ENCODE measurements around the gene EDEM3.

The EDEM3 gene

DNA sequence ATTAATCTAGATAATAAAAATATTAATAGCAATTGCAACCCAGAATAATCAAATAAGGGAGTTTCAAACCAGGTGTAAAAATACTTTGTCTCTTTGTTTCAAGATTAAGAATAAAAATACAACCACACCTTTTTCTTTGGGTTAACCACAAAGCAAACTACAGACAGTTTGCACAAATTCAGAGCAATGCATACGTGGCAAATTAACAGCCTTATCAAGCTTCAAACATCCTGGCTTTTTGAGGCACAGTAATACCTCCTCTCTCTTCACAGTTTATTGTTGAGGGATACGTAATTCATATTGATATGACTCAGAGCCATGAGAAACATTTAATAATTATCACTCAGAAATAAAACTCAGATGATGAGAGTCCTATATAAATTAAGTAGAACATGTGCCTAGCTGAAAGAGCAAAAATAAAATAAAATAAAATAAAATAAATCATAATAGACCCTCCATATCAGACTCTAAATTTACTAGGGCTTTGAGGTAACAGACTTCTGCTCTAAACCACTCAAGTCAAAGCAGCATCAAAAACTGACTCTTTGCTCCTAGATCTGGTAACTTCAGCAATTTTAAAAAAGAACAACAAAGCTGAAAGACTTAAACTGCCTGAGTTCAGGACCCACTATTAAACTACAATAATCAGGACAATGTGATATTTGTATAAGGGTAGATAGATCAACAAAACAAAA, 11.4 kb downstream of the EDEM3 start:
- DNase-seq (ENCODE audit: low read depth), result no peak
- in situ Hi-C loops (cut with HindIII; ENCODE audit: low sequenced_read_pairs), result no loop called here
- H3K4me3 ChIP-seq (ENCODE audit: low read depth, low read length), result no peak overlapping the region
- TF ChIP-seq, protein P1, sequence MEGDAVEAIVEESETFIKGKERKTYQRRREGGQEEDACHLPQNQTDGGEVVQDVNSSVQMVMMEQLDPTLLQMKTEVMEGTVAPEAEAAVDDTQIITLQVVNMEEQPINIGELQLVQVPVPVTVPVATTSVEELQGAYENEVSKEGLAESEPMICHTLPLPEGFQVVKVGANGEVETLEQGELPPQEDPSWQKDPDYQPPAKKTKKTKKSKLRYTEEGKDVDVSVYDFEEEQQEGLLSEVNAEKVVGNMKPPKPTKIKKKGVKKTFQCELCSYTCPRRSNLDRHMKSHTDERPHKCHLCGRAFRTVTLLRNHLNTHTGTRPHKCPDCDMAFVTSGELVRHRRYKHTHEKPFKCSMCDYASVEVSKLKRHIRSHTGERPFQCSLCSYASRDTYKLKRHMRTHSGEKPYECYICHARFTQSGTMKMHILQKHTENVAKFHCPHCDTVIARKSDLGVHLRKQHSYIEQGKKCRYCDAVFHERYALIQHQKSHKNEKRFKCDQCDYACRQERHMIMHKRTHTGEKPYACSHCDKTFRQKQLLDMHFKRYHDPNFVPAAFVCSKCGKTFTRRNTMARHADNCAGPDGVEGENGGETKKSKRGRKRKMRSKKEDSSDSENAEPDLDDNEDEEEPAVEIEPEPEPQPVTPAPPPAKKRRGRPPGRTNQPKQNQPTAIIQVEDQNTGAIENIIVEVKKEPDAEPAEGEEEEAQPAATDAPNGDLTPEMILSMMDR (IDR thresholded peaks at IDR 0.05; ENCODE audit: low read depth, low read length, missing control alignments), result no peak

GRCh38 chr1:184740344-184740743, 14.3 kb downstream of the EDEM3 start:
- H3K4me3 ChIP-seq (ENCODE audit: low read depth, low read length), result no peak overlapping the region
- TF ChIP-seq, protein P1 (IDR thresholded peaks at IDR 0.05; ENCODE audit: low read depth, low read length, missing control alignments), result no peak
- in situ Hi-C loops (cut with HindIII; ENCODE audit: low sequenced_read_pairs), result no loop called here
- no peak for DNase-seq (ENCODE audit: low read depth)

DNA sequence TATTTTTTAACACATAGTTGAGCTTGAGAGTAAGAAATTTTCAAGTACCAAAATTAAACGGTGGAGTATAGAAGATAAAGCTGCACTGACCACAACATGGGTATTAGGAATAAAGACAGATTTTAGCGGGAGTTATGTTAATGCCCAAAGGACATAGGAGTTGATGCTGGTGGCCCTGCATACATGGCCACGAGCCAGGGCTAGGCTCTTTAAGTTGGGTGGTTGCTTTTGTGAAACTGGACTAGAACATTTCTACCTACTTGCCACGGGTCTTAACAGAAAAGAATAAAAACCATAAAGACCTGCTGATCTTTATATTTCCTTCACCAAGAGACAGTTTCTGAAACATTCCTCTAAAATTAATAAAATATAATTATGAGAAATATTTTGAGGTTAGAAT, 14.9 kb downstream of the EDEM3 start:
- in situ Hi-C loops (cut with HindIII; ENCODE audit: low sequenced_read_pairs), result no loop called here
- no peak for DNase-seq (ENCODE audit: low read depth)
- H3K4me3 ChIP-seq (ENCODE audit: low read depth, low read length), result no peak overlapping the region
- TF ChIP-seq, protein P1 (IDR thresholded peaks at IDR 0.05; ENCODE audit: low read depth, low read length, missing control alignments), result no peak

DNA sequence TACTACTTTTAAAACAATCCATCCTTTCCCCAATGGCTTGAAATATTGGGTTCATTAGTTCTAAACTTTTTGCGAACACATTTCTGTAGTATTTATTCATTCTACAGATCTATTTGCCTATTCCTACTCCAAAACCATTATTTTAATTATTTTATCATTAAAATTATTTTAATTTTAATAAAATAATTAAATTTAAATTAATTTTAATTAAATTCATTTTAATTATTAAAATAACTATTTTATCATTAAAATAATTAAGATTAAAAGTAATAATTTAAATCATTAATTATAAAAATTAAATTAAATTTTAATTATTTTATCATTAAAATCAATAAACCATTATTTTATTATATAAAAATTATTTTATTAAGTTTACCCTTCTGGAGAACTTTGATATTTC, 15.6 kb downstream of the EDEM3 start:
- DNase-seq (ENCODE audit: low read depth), result no peak
- in situ Hi-C loops (cut with HindIII; ENCODE audit: low sequenced_read_pairs), result no loop called here
- no peak overlapping the region for H3K4me3 ChIP-seq (ENCODE audit: low read depth, low read length)
- TF ChIP-seq, protein P1 (IDR thresholded peaks at IDR 0.05; ENCODE audit: low read depth, low read length, missing control alignments), result no peak

DNA sequence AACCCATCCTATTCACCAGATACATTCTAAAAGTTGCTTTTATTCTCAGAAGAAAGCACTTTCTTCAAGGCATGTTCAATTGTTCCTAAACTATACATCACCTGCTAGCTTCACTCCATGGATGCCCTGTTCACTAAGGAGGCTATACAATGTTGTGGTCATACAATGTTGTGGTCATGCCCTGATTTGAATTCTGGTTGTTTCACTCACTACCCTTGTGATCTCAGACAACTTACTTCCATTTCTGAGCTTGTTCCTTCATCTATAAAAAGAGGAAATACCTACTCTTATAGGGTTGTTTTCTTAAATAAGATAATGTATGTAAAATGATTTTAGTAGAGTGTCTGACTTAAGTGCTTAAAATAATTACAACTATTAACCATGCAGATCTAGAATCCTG, 19.7 kb downstream of the EDEM3 start:
- no peak for DNase-seq (ENCODE audit: low read depth)
- in situ Hi-C loops (cut with HindIII; ENCODE audit: low sequenced_read_pairs), result no loop called here
- TF ChIP-seq, protein P1 (IDR thresholded peaks at IDR 0.05; ENCODE audit: low read depth, low read length, missing control alignments), result no peak
- no peak overlapping the region for H3K4me3 ChIP-seq (ENCODE audit: low read depth, low read length)

DNA sequence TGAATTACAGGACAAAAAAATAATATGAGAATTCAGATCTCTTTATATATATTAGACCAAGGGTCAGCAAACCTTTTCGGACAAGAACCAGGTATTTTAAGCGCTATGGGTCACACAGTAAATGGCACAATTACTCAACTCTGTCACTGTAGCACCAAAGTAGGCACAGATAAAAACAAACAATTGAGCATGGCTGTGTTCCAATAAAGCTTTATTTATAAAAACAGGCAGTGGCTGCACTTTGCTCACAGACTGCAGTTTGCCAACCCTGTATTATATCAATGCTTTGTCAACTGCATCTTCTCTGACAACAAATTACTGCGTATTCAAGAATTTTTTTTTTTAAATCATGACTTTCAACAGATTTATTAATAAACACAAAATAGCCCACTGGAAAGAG, 29.8 kb downstream of the EDEM3 start:
- TF ChIP-seq, protein P1 (IDR thresholded peaks at IDR 0.05; ENCODE audit: low read depth, low read length, missing control alignments), result no peak
- no peak for DNase-seq (ENCODE audit: low read depth)
- in situ Hi-C loops (cut with HindIII; ENCODE audit: low sequenced_read_pairs), result no loop called here
- H3K4me3 ChIP-seq (ENCODE audit: low read depth, low read length), result no peak overlapping the region
